ENCODE measurements around the gene SDCCAG8. TPM values are rescaled to one million over a fixed set of nuclear protein-coding genes. Genes with fewer than 3 reads are reported as not detected.

The SDCCAG8 gene
- polyA plus RNA-seq, 4 donors = 32.5 to 47.3 (median 44.0) TPM

DNA sequence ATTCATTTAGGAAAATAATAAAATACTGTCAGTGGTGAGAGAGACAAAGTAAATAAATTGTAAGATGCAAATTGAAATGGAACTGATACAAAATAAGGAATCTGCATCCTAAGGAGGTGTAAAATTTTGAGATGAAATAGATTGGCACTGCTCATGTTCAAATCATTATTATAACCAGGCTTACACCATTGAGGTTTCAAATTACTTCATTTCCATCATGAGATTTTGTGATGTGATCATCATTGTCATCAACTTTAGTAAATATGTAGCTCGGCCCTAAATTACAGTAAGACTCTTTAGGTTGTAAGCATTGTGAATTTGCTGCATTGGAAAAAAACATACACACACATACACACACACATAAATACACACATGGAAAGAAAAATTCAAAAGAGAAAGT lies 123.4 kb downstream of the SDCCAG8 start:
- DNase-seq (ENCODE audit: low read depth in 4 of 4, low spot score in 2 of 4) = no peak

DNA sequence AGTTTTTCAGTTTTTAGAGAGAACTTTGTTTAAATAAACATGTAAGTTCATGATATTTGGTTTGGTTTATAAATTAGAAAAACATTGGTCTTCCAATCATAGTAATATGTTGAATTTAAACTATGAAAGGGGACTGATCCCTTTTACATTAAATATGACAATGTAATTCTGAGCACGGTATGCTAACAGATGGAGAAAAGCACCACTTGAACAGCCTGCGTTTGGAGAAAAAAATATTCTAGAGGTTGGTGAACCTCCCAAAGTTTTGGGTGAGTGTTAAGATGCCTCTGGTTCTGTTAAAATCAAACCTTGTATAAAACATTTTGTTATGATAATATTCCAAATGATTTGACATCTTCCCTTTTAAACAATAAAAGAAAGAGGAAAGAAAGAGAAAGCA lies 123.9 kb downstream of the SDCCAG8 start:
- no peak for DNase-seq (ENCODE audit: low read depth in 4 of 4, low spot score in 2 of 4)

DNA sequence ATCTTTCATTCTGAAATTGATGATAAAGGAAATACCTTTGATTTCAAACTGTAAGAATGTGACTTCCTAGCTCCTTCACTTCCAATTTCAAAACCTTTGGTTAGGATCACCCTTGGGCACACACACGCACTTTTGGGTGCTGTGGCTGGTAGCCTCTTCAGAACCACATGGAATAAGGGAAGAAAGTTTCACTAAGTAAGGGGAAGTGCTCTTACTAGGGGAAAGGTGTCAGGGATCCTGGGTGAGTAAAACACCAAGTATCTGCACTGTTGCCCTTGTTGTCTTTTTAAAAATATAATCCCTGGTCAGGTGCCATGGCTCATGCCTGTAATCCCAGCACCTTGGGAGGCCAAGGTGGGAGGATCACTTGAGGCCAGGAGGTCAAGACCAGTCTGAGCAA lies 132.4 kb downstream of the SDCCAG8 start:
- no peak for DNase-seq (ENCODE audit: low read depth in 4 of 4, low spot score in 2 of 4)

DNA sequence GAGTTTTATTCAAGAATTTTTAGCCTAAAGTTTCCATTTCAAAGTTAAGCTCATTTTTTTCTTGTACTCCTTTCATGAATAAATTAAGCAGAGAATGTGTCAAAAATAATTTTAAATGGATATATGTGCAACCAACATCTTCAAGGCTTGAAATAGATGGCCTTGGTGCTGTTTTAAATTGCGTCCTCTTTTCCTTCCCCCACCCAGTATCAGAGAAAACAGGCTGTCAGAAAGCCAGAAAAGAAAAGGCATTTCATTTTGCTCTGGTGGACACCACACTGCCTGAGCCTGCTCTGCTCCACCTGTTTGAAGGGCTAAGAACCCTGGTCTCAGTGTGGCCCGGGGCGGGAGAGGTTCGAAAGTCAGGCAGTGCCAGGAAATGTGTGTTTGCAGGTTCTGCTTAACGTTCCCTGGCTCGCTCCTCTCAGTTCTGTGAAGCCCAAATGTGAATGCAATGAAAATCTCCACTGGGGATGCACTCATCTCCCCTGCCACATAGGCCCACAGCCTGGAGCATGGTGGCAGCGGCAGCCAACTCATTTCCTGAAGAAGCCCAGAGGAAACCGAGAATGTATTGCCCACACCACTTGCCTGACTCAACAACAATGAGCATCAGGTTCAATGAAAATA lies 134.4 kb downstream of the SDCCAG8 start:
- DNase-seq (ENCODE audit: low read depth in 4 of 4, low spot score in 2 of 4) = no peak

- DNase-seq (ENCODE audit: low read depth in 4 of 4, low spot score in 2 of 4) = no peak
These were observed 135.5 kb downstream of the SDCCAG8 start for GRCh38 chr1:243391355-243391754.

DNA sequence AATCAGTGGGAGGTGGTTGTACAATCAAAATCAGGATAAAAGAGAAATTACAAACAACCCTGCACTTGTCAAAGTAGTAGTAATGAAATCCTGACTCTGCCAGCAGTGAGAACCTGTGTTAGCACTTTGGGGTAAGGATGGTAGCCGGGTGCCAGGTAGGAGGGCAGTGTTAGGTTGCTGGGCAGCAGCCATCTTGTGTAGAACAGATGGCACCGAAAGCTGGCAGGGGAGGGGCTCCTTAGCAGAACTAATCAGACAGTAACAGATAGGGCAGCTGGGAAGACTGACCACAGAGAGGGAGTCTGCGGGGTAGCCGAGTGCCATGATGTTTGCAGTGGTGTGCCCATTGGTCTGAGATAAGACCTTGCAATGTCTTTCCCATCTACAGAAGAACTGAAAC lies 137.3 kb downstream of the SDCCAG8 start:
- DNase-seq (ENCODE audit: low read depth in 4 of 4, low spot score in 2 of 4) = no peak

DNA sequence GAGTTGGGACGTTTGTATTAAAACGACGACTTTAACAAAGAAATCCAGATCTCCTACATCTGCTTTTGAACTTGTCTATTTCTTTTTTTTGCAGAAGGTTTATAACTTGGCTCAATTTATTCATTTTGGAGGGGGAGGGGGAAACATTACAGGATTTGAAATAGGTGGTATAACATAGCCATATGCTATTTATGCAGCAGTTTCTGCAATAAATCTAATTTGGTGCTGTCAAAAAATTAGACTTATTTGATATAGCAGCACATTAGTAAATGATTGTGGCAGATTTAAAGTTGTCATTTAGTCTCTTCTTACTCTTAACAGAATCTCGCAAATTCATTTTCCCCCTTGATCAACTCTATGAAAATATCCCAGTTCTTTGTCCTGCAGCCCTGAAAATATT lies 138.2 kb downstream of the SDCCAG8 start:
- no peak for DNase-seq (ENCODE audit: low read depth in 4 of 4, low spot score in 2 of 4)

DNA sequence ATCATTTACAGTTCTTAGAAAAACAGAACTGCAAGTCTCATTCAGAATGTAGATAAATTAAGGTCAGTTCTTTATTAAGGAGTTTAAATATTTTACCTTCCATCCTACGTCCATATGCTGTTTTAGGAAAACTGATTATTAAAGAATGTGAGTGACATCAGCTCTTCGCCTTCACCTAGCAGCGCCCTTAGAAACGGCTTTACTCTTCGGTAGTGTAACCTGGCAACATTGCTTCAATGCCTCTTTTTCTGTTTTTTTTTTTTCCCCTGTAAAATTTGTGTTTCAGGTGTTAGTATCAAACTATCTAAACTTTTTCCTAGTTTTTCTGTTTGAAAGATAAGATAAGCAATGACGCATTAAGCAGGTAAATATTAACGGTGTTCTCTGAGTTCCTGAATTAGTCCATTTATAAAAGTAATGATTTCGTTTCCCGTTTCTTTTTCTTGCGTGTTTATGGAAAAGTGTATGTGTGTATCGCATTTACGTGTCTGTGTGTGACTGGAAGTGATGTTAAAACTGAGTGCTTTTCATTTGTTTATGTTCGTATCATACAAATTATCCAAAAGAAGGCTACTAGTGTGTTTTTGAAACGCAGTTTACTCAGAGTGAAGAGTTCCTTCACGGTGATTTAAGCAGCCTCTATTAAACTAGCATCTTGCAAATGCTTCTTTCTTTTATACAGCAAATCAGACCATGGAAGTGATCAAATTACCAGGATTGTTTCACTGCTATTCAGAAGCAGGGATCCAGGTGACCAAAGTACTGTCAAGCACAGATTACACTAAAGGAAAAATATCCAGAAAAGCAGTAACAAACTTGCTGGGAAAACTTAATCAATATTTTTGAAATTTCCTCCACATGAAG lies 139.0 kb downstream of the SDCCAG8 start:
- DNase-seq (ENCODE audit: low read depth in 4 of 4, low spot score in 2 of 4) = no peak

GRCh38 chr1:243396424-243396823 lies 140.6 kb downstream of the SDCCAG8 start:
- DNase-seq (ENCODE audit: low read depth in 4 of 4, low spot score in 2 of 4) = no peak

DNA sequence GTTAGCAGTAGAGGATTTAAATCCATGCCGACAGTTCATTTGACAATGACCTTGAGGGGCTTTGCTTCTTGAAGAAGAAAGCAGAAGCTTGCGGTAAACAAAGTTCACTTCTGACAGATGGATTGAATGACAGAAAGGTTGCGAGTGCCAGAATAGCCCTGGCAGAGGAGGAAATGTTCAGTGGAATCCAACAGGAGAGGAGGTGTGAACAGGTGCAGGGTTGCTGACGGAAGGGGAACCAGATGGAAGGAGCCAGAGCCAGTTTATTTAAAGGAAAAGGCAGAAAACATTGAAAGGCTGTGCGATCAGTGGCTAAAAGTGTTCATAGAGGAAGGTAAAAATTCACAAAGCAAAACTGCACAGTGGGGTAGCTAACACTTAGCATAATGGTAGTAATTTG lies 141.0 kb downstream of the SDCCAG8 start:
- no peak for DNase-seq (ENCODE audit: low read depth in 4 of 4, low spot score in 2 of 4)

- no peak for DNase-seq (ENCODE audit: low read depth in 4 of 4, low spot score in 2 of 4)
These were observed 141.9 kb downstream of the SDCCAG8 start for GRCh38 chr1:243397613-243398321.

GRCh38 chr1:243399561-243400155 lies 143.8 kb downstream of the SDCCAG8 start:
- DNase-seq (ENCODE audit: low read depth in 4 of 4, low spot score in 2 of 4) = no peak

GRCh38 chr1:243402868-243403267 lies 147.0 kb downstream of the SDCCAG8 start:
- no peak for DNase-seq (ENCODE audit: low read depth in 4 of 4, low spot score in 2 of 4)

DNA sequence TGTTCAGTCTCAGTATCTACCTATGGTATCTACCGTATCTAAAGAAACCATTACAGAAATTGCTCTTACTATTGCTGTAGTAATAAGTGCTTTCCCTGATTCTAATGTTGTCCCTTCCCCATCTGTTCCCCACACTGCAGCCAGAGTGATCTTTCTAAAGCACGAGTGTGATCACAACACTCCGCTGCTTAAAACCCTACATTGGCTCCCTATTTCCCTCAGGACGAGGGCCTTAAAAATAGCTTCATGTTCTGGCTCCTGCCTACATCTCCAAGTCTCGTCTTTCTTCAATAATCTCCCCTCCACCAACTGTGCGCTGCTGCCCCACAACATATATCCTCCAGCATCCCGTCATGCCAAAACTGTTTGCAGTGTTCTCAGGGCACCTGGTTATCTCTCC lies 150.6 kb downstream of the SDCCAG8 start:
- no peak for DNase-seq (ENCODE audit: low read depth in 4 of 4, low spot score in 2 of 4)

- no peak for DNase-seq (ENCODE audit: low read depth in 4 of 4, low spot score in 2 of 4)
These were observed 151.6 kb downstream of the SDCCAG8 start for GRCh38 chr1:243407284-243408018.

GRCh38 chr1:243408479-243408878 lies 152.6 kb downstream of the SDCCAG8 start:
- no peak for DNase-seq (ENCODE audit: low read depth in 4 of 4, low spot score in 2 of 4)

DNA sequence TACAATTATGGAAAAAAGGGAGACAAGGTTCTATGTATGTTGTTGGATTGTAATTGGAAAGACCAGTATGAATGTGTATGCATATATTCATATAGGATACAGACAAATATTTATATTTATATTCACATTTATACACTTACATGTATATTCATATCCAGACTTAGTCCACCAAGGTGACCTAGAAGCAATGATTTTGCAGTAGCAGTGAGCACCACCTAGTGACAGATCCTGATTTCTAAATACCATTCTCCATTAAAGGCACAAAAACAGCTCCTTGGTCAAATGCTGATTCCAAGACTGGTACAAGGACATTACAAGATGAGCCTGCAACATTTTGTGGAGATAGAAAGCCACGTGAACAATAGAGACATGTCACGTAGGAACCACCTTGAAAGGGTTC lies 153.4 kb downstream of the SDCCAG8 start:
- DNase-seq (ENCODE audit: low read depth in 4 of 4, low spot score in 2 of 4) = no peak

- DNase-seq (ENCODE audit: low read depth in 4 of 4, low spot score in 2 of 4) = no peak
These were observed 155.6 kb downstream of the SDCCAG8 start for GRCh38 chr1:243411472-243411871.

- no peak for DNase-seq (ENCODE audit: low read depth in 4 of 4, low spot score in 2 of 4)
These were observed 157.8 kb downstream of the SDCCAG8 start for GRCh38 chr1:243413431-243414151.

DNA sequence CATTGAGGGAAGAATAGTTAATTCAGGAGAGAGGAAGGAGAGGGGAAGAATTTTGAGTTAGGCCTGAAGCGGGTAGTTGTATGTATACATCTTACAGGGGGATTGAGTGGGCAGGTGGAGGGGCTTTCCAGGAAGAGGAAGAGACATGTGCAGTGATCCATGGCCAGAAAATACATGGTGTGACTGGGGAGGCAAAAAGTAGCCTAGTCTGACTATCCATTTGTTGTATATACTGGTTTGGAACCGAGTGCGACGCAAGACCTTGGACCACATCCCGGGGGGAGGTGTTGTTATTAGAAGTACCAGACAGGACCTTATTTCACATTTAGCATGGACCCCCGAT lies 158.3 kb downstream of the SDCCAG8 start:
- no peak for DNase-seq (ENCODE audit: low read depth in 4 of 4, low spot score in 2 of 4)

Data from left renal cortex interstitium (tissue), 4 donors.